ENCODE data around the gene SDCCAG8.
A peak's percentile ranks its signal among the peaks of the same experiment; 100 is the strongest.

Gene SDCCAG8

DNA sequence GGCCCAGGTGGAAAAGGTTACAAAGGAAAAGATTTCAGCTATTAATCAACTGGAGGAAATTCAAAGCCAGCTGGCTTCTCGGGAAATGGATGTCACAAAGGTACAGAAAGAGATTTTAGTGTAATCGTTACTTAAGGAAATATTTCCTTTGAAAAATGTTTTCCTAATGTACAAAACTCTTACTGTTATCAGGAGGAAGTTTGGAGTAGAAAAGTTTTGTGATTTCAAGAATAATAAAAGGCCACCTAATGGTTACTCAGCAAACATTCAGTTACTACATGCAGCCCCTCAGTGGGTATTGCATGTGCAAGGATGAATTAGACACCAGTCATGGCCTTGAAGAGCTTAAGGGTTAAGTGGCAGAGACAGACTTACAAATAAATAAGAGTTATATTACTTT is 85.2 kb downstream of the SDCCAG8 start:
- DNase-seq, result no peak

DNA sequence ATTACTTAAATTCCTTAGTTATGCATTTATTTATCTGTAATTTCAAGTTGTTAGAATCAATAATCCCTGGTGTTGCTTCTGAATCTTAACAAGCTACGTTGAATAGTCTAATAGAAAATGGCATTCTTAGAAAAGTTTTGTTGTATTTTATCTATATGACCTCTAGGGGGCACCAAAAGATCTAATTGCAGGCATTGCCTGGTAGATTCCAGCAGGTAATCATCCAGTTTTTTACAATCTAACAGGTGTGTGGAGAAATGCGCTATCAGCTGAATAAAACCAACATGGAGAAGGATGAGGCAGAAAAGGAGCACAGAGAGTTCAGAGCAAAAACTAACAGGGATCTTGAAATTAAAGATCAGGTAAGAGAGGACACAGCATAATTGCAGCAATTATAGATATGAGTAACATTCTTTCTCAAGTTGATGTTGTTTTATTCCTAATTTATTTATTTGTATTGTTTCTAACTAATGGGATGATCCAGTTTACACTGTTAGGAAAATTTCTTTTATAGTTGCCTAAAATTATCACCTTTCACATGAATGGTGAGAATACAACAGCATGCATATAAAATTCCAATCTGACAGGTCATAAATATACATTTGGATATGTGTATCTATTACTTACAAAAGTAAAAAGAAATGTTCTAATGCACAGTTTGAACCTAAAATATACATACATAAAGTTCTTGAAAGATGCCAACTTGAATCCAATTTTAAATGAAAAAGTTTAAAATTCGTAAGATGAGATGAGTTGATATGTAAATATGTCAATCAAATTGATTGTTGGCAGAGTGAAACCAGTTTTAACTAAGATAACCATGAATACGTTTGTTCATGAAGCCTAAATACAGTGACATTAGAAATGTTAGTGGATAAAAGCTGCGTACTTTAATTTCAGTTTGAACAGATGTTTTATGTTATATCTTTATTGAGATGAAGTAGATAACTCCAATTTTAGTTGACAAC is 88.4 kb downstream of the SDCCAG8 start:
- DNase-seq, result peak; percentile 55 to 67

- DNase-seq, result no peak
Measured at GRCh38 chr1:243345205-243345604, 89.4 kb downstream of the SDCCAG8 start.

DNA sequence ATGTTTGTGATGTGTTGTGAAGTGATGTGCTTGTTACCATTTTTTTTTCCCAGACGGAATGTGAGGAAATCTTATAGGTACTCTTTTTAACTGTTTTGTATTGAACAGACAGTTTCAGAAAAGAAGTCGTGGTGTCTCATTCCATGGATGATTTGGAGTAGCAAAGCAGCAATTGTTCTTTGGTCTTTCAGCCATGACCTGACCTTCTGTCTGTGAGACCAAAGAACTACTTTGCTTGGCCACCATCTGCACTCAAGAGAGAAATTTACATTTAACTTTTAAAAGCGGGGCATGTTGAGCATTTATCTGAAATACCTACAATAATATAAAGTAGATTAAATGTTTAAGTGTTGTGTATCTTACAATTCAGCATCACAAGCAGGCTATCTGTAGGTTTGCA is 90.2 kb downstream of the SDCCAG8 start:
- DNase-seq, result no peak

DNA sequence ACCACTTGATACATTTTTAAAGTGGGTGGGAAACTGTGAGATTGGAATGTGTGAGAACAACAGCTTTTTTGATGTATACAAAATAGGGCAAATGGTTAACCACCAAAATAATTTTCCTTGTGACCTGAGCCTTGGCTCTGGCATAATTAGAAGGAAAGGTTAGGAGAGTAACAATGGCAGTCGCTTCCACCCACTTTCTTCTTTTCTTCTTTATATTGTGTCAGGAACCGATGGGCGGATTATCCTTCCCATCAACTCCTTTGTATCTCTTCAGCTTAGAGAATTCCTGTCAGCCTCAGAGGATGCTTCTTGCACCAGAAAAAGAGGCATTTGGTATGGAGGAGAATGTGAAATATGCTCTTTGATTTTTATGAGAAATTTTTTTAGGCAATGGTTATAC is 90.6 kb downstream of the SDCCAG8 start:
- no peak for DNase-seq

GRCh38 chr1:243348331-243348730 is 92.5 kb downstream of the SDCCAG8 start:
- DNase-seq, result no peak

- no peak for DNase-seq
Measured at GRCh38 chr1:243349128-243349527, 93.3 kb downstream of the SDCCAG8 start.

GRCh38 chr1:243351337-243351736 is 95.5 kb downstream of the SDCCAG8 start:
- DNase-seq, result no peak

DNA sequence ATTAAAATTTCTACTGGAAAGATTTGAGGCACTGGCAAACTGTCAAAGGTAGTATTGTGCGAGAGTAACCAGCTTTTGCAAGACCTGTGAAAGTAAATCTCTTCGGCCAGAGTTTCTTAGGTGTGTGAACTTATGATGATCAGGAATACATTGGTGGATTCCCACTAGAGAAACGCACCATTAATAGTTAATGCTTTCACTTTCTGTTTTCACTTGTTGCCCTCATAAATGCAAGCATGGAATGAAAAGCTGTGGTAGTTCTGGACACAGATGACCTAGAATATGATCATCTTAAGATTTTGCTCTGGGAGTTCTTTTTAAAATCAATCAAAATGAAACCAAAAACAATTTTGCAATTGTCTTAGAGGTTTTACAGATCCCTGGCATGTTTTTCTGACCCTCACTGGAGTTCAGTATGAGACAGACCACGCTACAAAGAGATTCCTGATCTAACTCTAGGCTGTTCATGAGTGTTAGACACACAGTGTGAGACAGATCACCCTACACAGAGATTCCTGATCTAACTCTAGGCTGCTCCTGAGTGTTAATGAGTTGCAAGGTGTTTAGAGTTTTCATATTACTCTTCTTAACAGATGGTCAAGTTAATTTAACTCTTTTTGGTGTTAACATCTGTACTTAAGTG is 98.8 kb downstream of the SDCCAG8 start:
- DNase-seq, result no peak

- DNase-seq, result no peak
Measured at GRCh38 chr1:243363832-243364231, 108.0 kb downstream of the SDCCAG8 start.

DNA sequence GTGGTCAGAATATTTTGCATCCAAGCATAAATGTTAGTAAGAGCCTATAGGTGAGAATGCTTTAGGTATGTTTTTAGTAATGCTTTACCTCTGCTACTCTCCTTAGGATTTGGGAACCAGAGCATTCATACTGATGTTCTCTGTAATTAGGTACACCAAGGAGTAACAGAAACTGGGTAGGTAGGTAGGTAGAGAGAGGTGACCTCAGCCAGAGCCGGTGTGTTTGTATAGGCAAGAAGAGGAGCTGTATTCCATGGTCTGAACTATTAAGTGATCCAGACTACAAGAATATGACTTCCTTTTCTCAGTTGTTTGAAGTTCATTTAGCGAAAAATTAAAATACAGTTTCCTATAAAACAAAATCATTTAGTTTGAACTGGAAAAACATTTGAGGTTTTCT is 108.5 kb downstream of the SDCCAG8 start:
- no peak for DNase-seq

DNA sequence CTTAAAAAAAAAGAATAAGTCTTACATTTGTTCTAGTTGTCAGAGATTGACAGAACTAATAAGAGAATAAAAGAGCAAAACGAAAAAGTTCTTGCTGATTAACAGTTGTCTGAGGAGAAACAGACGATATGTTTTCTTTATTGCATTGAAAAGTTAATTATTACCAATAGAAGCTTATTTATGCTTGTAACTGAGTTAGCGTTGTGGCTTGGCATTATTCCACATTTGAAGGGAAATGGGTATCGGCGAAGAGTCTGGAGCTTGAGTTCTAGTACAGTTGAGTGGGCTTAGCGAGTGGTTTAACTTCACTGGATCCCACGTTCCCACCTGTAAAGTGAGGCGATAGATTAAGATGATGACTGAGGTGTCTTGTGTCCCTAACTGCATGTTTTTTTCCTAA is 109.0 kb downstream of the SDCCAG8 start:
- no peak for DNase-seq

DNA sequence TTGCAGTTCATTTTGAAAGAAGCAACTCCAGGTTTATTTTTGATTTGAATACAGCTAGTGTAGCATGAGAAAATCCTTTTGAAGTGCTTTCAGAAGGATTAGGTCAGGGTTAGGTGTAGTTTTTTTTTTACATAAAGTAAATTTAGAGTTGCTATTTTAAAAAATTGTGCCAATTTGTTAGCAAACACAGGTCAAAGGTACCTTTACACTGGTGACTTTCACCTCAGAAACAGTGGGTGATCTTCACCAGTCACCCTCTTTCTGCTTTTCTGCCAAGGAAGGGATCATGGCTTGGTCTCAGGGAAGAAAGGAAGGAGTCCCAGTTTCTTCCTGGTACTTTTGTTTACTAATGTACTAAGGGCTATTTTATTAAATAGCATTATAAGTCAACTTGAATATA is 111.5 kb downstream of the SDCCAG8 start:
- no peak for DNase-seq

DNA sequence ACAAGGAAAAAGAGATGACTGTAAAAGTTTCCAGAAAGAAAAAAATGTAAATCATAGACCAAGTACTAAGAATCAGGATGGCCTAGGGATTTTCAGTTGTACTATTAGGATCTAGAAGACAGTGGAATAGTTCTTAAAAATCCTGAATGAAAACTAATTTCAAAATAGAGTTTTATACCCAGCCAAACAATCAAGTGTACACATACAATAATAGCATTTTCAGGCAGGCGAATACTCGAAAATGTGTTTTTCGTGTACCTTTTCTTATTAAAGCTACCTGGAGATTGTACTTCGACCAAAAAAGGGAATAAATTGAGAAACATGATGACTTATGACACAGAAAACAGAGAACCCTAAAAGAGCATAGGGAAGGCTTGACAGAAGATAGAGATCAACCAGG is 118.6 kb downstream of the SDCCAG8 start:
- no peak for DNase-seq

- no peak for DNase-seq
Measured at GRCh38 chr1:243375596-243375995, 119.8 kb downstream of the SDCCAG8 start.

- no peak for DNase-seq
Measured at GRCh38 chr1:243378669-243379068, 122.8 kb downstream of the SDCCAG8 start.

DNA sequence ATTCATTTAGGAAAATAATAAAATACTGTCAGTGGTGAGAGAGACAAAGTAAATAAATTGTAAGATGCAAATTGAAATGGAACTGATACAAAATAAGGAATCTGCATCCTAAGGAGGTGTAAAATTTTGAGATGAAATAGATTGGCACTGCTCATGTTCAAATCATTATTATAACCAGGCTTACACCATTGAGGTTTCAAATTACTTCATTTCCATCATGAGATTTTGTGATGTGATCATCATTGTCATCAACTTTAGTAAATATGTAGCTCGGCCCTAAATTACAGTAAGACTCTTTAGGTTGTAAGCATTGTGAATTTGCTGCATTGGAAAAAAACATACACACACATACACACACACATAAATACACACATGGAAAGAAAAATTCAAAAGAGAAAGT is 123.4 kb downstream of the SDCCAG8 start:
- DNase-seq, result no peak

DNA sequence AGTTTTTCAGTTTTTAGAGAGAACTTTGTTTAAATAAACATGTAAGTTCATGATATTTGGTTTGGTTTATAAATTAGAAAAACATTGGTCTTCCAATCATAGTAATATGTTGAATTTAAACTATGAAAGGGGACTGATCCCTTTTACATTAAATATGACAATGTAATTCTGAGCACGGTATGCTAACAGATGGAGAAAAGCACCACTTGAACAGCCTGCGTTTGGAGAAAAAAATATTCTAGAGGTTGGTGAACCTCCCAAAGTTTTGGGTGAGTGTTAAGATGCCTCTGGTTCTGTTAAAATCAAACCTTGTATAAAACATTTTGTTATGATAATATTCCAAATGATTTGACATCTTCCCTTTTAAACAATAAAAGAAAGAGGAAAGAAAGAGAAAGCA is 123.9 kb downstream of the SDCCAG8 start:
- no peak for DNase-seq

- peak; percentile 33 to 46 for DNase-seq
Measured at GRCh38 chr1:243388276-243388675, 132.4 kb downstream of the SDCCAG8 start.

DNA sequence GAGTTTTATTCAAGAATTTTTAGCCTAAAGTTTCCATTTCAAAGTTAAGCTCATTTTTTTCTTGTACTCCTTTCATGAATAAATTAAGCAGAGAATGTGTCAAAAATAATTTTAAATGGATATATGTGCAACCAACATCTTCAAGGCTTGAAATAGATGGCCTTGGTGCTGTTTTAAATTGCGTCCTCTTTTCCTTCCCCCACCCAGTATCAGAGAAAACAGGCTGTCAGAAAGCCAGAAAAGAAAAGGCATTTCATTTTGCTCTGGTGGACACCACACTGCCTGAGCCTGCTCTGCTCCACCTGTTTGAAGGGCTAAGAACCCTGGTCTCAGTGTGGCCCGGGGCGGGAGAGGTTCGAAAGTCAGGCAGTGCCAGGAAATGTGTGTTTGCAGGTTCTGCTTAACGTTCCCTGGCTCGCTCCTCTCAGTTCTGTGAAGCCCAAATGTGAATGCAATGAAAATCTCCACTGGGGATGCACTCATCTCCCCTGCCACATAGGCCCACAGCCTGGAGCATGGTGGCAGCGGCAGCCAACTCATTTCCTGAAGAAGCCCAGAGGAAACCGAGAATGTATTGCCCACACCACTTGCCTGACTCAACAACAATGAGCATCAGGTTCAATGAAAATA is 134.4 kb downstream of the SDCCAG8 start:
- no peak for DNase-seq

DNA sequence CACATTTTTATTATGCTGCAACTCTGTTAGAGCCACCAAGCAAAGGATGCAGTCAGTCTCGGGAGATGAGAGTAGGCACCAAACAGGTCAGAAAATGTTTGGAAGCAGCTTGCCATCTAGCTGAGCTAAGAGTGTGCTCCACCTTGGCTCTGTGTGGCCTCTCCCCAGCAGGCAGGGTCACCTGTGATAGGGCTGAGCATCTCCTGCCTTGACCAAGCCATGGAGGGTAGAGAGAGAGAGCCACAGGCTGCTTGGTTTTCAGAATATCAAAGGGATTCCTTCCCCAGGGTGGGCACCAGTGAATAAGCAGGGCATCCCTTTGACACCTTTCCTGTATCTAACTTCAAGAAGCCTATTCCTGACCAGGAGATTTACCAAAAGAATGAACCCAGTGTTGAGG is 135.5 kb downstream of the SDCCAG8 start:
- no peak for DNase-seq

DNA sequence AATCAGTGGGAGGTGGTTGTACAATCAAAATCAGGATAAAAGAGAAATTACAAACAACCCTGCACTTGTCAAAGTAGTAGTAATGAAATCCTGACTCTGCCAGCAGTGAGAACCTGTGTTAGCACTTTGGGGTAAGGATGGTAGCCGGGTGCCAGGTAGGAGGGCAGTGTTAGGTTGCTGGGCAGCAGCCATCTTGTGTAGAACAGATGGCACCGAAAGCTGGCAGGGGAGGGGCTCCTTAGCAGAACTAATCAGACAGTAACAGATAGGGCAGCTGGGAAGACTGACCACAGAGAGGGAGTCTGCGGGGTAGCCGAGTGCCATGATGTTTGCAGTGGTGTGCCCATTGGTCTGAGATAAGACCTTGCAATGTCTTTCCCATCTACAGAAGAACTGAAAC is 137.3 kb downstream of the SDCCAG8 start:
- DNase-seq, result no peak

- no peak for DNase-seq
Measured at GRCh38 chr1:243394066-243394465, 138.2 kb downstream of the SDCCAG8 start.
